ENCODE data around the gene ZNF213. TPM values are rescaled to one million over a fixed set of nuclear protein-coding genes. Genes with fewer than 3 reads are reported as not detected.

Gene ZNF213
- total RNA-seq, 1 donor from 2014 or later, result 7.6 TPM

DNA sequence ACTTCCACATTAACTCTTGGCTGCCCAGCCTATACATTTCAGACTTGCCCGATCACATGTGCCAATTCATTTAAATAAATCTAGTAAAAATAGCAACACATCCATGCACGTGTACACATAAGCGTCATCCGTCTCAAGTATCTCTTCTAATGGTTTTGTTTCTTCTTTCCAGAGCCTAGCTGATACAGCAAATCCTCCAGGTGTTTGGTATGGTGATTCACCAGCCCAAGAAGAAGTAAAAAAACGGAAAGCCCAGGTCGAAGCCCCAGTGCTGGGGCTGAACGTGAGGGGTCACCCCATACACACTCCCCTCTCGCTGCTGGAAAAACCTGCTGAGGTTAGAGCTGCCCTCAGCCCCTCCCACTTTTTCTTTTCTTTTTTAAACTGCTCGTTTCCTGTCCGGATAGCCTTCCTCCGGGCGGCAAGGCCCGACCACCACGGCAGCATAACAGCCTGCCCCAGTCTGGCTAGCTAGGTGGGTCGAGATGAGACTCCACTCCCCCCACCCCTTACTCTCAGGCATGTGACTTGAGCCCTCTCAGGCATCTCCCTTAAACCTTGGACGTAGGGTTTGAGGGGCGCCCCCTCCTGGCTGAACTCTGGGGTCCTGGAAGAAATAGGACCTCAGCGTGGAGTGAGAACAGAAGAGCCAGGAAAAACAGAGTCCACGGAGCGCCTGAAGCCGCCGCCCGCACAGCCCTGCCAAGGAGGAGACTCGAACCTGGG, 39.2 kb downstream of the ZNF213 start:
- H3K27me3 ChIP-seq, result peaks cover 3% of the 10 kb centered on the region
- intact Hi-C loops (cut with DNase I), result no loop called here
- no peak for DNase-seq (ENCODE audit: extremely low spot score in 2 of 2)

DNA sequence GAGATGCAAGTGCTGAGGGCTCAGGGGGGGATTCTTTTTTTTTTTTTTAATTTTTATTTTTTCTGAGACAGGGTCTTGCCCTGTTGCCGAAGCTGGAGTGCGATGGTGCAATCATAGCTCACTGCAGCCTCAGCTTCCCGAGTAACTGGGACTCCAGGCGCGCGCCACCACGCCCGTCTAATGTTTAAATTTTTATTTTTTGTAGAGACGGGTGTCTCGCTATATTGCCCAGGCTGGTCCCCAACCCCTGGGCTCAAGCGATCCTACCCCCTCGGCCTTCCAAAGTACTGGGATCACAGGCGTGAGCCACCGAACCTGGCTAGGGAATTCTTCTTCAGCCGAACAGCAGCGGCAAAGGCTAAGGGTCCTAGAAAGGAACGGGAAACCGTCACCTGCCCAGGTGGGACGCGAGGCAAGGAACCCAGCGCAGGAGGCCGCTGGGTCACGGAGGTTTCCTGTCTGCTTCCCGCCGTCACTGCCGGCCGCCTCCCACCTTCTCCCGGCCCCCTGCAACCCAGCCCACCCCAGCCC, 39.9 kb downstream of the ZNF213 start:
- Histone ChIP-seq H3K27ac (no peak overlapping the region), H3K36me3 (no peaks in the 10 kb centered on the region), H3K4me3 (no peak overlapping the region), H3K9me3 (no peaks in the 10 kb centered on the region), H3K4me1 (peaks cover 24% of the 10 kb centered on the region), H3K27me3 (peaks cover 3% of the 10 kb centered on the region)
- intact Hi-C loops (cut with DNase I), result no loop called here
- DNase-seq (ENCODE audit: extremely low spot score in 2 of 2), result no peak
- TF ChIP-seq, protein P1, sequence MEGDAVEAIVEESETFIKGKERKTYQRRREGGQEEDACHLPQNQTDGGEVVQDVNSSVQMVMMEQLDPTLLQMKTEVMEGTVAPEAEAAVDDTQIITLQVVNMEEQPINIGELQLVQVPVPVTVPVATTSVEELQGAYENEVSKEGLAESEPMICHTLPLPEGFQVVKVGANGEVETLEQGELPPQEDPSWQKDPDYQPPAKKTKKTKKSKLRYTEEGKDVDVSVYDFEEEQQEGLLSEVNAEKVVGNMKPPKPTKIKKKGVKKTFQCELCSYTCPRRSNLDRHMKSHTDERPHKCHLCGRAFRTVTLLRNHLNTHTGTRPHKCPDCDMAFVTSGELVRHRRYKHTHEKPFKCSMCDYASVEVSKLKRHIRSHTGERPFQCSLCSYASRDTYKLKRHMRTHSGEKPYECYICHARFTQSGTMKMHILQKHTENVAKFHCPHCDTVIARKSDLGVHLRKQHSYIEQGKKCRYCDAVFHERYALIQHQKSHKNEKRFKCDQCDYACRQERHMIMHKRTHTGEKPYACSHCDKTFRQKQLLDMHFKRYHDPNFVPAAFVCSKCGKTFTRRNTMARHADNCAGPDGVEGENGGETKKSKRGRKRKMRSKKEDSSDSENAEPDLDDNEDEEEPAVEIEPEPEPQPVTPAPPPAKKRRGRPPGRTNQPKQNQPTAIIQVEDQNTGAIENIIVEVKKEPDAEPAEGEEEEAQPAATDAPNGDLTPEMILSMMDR (IDR thresholded peaks at IDR 0.05), result no peak
- TF ChIP-seq POLR2A (IDR thresholded peaks at IDR 0.05), result no peak
- no peak for TF ChIP-seq POLR2AphosphoS5 (IDR thresholded peaks at IDR 0.05; ENCODE audit: insufficient read depth in 1 of 2, low read depth in 1 of 2)

More for the DNA sequence above, 39.2 kb downstream of the ZNF213 start:
- peaks cover 24% of the 10 kb centered on the region for H3K4me1 ChIP-seq
- TF ChIP-seq, protein P1 (IDR thresholded peaks at IDR 0.05), result no peak
- TF ChIP-seq POLR2A (IDR thresholded peaks at IDR 0.05), result no peak
- no peak for TF ChIP-seq POLR2AphosphoS5 (IDR thresholded peaks at IDR 0.05; ENCODE audit: insufficient read depth in 1 of 2, low read depth in 1 of 2)
- no peaks in the 10 kb centered on the region for H3K36me3 ChIP-seq
- no peak overlapping the region for H3K4me3 ChIP-seq
- H3K27ac ChIP-seq, result no peak overlapping the region
- H3K9me3 ChIP-seq, result no peaks in the 10 kb centered on the region

GRCh38 chr16:3175157-3176093, 40.6 kb downstream of the ZNF213 start:
- no peak overlapping the region for H3K27ac ChIP-seq
- H3K4me1 ChIP-seq, result peaks cover 19% of the 10 kb centered on the region
- no peak for TF ChIP-seq POLR2AphosphoS5 (IDR thresholded peaks at IDR 0.05; ENCODE audit: insufficient read depth in 1 of 2, low read depth in 1 of 2)
- no peak for TF ChIP-seq POLR2A (IDR thresholded peaks at IDR 0.05)
- TF ChIP-seq, protein P1 (IDR thresholded peaks at IDR 0.05), result no peak
- no peaks in the 10 kb centered on the region for H3K36me3 ChIP-seq
- intact Hi-C loops (cut with DNase I), result no loop called here
- peaks cover 3% of the 10 kb centered on the region for H3K27me3 ChIP-seq
- H3K4me3 ChIP-seq, result no peak overlapping the region
- DNase-seq (ENCODE audit: extremely low spot score in 2 of 2), result no peak
- no peaks in the 10 kb centered on the region for H3K9me3 ChIP-seq

DNA sequence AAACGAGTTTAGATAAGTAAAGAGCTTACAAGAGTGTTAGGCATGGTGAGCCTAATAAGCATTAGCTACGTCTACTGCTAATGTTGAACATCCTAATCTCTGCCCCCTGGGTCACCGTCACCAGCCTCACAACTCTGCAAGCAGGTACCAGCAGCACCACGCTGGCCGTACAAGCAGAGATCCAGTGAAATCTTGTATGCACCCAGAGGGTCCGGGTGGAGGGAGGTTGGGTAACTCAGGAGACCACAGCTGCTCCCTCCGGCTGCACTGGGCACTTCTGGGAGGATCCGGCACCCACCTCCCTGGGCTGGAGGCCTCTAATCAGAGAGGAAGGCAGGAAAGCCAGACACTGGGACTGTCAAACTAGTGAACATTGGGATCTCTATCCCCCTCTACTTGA, 44.8 kb downstream of the ZNF213 start:
- no peak overlapping the region for H3K27ac ChIP-seq
- intact Hi-C loops (cut with DNase I), result no loop called here
- H3K9me3 ChIP-seq, result no peaks in the 10 kb centered on the region
- H3K36me3 ChIP-seq, result no peaks in the 10 kb centered on the region
- TF ChIP-seq POLR2A (IDR thresholded peaks at IDR 0.05) (no peak), POLR2AphosphoS5 (IDR thresholded peaks at IDR 0.05; ENCODE audit: insufficient read depth in 1 of 2, low read depth in 1 of 2) (no peak)
- TF ChIP-seq, protein P1 (IDR thresholded peaks at IDR 0.05), result no peak
- peaks cover 13% of the 10 kb centered on the region for H3K4me1 ChIP-seq
- DNase-seq (ENCODE audit: extremely low spot score in 2 of 2), result no peak
- no peak overlapping the region for H3K4me3 ChIP-seq
- peaks cover 17% of the 10 kb centered on the region for H3K27me3 ChIP-seq
